CD4-positive, alpha-beta T cell treated with Interleukin-1 beta for 1 hour (primary cell): ENCODE data around the gene MAPK1.
"Not testable (repeated sequence)": the region's sequence is repeated elsewhere in the genome, so short reads cannot be mapped to it uniquely, and the experiment has no call there.

Experiments used
- DNase-seq, 2 donors: peaks; one replicate each; pipeline ENCODE4 v3.0.0-alpha.2; 2020 to 2022

Gene MAPK1

DNA sequence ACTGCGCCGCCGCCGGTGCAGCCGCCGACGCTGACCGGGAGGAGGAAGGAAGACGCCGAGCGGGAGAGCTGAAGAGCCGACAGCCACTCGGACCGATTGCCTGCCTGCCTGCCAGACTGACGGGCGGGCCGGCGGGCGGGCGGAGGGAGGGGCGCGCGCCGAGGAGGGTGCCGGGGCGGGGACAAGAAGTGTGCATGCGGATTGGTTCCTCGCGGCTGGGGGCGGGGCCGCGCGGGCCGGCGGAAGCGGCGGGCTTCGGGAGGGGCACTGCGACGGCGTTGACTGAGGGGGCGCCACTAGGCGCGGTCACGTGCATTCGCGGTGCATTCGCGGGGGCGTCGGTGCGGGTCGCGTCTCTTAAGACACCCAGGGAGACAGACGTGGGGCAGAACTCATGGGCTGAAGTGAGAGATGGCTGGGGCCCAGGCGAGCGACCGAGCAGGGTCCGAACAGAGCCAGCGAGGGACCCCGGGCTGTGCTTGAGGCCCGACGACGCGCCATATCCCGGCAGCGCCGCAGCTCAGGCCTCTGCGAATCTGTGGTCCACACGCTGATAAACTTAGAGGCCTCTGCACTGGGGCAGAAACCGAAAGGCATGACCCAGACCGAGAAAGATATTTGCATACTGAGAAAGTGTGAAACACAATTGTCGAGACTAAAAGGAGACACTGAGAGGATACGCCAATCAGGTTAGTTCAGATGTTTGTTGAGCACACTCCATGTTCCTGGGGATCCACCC, at the start of gene MAPK1:
MAPK1 (minus strand) TSS at position 118 of the 739 bp plus-strand sequence. CDS start 205 bp downstream, outside the sequence.
- DNase-seq: peak; percentile 92 to 94

DNA sequence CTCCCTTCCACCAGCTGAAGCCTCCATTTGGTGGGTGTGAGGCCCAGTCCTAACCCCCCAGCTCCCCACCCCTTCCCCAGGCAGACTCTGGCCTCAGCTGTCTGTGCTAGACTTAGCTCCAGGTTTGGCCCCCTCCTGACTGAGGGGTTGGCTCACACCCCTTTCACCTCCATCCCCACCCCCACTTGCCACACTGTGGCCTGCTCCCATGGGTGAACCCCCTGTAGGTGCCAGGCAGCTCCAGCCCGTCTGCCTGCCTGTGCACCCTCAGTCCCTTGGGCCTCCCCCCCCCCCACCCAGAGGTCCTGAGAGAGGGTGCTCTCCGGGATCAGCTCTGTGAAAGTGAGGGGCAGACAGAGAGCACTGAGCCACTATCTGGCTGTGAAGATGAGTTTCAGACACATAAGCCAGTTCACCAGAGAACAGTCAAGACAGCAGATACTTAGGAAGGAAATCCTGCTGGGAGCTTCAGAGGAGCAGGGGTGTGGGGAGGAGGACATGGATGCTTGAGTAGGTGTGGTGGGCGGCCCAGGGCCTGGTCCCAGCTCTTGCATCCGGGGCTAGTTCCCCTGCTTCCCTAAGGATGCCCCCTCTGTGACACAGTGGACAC, 49.0 kb upstream of the MAPK1 start:
- no peak for DNase-seq

DNA sequence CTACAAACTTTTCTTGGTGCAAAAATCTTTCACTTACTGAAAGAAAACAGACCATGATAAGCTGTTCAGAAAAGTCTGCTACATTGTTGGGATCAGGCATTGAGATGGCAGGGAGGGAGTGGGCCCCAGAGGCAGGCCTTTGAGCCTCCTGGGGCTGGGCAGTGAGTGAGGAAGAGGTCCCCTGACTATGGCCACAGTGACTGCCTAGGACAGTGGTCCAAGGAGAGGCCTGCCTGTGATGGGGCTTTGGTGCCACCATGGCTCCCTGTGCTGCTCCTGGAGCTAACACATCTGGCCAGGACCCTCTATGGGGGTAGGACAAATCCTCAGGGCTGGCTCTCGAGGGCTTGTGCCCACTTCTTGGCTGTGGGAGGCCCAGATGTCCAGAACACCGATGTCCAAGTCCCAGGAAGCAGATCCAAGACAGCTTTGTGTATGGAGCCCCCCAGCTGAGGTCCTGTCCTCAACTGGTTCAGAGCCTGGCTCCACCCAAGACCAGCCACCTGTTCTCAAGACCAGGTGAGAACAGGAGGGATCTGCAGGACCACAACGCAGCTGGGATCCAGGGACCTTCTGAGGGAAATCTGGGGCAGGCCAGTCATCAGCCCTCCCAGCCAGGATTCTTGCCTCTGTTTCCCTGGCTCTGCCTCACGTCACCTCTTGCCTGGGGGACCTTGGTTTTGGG, 48.3 kb upstream of the MAPK1 start:
- DNase-seq: no peak

DNA sequence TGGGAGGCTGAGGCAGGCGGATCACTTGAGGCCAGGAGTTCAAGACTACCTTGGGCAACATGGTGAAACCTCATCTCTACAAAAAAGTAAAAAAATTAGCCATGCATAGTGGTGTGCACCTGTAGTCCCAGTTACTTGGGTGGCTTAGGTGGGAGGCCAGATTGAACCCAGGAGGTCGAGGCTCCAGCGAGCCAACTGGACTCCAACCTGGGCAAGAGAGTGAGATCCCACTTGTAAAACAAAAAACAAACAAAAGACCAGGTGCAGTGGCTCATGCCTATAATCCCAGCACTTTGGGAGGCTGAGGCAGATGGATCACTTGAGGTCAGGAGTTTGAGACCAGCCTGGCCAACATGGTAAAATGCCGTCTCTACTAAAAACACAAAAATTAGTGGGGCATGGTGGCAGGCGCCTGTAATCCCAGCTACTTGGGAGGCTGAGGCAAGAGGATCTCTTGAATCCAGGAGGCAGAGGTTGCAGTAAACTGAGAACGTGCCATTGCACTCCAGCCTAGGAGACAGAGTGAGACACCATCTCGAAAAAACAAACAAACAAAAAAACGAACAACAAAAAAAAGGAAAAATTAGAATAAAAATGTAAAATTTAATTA, 46.7 kb upstream of the MAPK1 start:
- DNase-seq: not testable (repeated sequence)

DNA sequence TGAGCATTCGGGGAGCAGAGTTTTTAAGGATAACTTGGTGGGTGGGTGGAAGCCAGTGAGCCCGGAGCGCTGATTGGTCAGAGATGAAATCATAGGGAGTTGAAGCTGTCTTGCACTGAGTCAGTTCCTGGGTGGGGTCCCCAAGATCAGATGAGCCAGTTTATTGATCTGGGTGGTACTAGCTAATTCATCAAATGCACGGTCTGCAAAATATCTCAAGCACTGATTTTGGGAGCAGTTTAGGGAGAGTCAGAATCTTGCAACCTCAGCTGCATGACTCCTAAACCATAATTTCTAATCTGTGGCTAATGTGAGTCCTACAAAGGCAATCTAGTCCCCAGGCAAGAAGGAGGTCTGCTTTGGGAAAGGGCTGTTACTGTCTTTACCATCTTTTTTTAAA, 42.9 kb upstream of the MAPK1 start:
- DNase-seq: not testable (repeated sequence)

DNA sequence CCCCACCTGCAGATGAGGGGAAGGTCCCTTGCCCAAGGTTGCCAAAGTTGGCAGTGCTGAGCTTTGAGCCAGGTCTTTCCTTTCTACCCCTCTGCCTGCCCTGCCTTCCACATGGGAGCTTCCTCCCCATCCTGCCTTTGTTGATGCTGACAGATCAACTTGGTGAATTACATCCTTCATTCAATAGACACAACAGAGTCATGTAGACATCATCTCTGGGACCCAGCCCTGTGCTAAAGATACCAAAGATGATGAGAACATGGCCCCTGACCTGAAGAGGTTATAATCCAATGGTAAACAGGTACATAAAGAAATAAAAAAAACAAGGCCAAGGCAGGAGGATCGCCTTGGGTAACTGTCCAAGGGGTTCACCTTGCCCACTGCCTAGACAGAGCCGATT, 42.4 kb upstream of the MAPK1 start:
- DNase-seq: no peak

DNA sequence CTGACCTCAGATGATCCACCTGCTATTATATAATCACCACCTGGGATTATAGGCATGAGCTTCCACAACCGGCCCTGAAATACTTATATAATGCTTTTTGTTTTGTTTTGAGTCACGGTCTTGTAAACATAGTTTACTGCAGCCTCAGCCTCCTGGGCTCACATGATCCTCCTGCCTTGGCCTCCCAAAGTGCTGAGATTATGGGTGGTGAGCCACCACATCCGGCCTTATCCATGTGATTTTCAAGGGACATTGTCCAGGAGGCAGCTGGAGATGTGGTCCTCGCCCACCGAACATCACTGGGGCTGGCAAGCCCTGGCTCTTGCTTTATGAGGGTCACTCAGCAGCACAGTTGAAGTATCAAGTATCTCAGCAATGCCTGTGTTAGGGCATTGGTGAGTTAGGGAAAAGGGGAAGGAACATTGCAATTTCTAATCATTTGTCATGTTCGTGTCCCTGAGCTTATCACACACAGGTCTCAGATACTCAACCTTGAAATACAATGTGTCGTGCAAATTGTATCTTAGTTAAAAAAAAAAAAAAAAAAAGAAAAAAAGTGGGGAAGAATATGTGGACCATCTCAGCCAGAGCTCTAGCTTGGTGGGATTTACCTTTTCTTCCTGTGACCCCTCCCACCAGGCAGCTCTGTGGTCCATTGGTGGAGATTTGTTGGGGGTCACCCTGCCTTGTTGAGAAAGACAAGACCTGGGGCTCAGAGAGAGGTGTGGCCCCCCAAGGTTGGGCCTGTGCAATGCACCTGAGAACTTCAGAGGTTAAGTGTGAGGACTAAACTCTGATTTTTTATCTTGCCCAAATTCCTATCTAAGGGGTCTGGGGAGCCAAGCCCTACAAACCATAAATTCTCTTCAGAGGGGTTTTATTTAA, 40.4 kb upstream of the MAPK1 start:
- DNase-seq: no peak

DNA sequence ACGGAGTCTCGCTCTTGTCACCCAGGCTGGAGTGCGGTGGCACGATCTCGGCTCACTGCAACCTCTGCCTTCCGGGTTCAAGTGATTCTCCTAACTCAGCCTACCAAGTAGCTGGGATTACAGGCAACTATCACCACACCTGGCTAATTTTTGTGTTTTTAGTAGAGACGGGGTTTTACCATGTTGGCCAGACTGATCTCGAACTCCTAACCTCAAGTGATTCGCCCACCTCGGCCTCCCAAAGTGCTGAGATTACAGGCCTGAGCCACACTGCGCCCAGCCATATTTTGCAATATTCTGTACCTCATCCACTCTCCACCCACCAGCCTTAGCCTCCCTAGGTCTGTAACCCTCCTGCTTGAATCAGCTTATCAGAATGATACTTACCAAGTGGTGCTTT, 37.8 kb upstream of the MAPK1 start:
- DNase-seq: not testable (repeated sequence)

DNA sequence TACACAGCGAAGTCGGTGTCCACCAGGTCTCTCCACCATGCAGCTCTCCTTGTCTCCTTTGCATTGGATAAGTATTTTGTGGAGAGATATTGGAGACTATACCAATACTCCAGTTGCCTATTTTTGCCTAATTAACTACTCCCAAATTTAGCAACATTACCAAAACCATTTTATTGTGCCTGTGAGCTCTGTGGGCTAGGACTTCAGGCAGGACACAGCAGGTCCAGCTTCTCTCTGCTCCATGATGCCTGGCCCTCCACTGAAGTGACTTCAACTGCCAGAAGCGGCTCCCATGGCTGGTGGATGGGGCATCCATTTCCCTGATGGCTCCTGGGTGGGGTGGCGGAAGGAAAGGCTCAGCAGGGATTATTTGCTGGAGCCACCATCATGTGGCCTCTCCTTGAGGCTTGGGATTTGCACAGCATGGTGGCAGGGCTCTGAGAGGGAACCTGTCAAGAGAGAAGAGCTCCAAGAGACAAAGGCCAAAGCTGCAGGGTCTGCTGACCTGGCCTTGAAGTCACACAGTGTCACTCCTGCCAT, 36.9 kb upstream of the MAPK1 start:
- no peak for DNase-seq

DNA sequence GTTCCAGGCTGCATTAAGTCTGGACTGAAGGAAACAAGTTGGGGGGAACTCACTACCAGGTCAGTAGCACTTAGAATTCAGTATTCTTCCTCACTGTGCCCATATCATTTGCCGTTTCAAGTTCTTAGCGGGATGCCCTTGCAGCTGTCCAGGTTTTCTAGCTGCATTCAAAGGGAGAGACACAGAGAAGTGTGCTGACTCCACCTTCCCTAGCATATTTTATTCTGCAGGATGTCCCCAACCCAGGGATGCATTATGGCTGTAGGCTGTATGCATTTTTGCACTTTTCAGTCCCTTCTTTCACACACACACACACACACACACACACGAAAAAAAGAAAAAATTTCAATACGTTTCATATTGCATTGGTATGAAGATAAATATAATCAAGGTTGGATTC, 35.8 kb upstream of the MAPK1 start:
- DNase-seq: no peak

DNA sequence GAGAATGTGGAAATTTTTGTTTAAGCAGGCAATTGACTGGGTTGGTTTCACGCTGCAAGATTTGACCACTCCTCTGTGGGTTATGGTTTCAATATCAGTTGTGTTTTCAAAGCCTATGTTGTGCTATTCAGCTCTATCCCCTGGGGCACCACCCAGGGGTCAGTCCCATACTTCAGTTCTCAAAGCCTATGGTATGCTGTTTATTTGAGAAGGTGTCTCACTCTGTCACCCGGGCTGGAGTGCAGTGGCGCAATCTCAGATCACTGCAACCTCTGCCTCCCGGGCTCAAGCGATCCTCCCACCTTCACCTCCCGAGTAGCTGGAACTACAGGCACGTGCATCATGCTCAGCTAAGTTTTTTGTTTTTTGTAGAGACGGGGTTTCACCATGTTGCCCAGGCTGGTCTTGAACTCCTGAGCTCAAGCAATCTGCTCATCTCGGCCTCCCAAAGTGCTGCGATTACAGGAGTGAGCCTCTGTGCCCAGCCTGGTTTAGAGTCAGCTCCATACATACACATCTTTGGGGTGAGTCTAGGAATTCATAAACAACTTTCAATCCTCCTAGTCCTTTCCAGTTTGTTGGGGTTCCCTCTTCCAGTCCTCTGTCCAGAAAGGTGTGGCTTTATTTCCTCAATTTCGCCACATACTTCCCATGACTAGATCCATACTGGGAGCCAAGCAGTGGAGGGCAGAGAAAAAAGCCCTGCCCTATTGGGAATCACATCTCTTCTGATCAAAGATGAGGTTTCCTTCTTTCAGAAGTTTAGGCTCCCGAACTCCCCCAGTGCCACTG, 35.0 kb upstream of the MAPK1 start:
- no peak for DNase-seq

DNA sequence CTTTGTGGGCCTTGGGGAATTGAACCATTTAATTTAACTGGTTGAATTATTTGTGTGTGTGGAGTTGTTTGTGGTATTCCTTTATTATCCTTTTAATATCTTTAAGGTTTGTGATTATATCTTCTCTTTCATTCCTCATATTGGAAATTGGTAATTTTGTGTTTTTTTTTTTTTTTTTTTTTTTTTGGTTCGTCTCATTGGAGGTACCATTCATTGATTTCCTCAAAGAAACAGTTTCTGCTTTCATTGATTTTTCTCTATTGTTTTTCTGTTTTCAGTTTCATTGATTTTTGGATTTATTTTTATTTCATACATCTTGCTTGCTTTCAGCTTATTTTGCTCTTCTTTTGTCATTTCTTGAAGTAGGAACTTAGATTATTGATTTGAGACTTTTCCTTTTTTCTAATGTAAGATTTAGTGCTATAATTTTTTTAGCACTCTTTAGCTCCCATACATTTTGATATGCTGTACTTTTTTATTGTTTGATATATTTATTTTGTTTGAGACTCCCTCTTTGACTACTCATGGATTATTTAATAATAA, 31.0 kb upstream of the MAPK1 start:
- no peak for DNase-seq

DNA sequence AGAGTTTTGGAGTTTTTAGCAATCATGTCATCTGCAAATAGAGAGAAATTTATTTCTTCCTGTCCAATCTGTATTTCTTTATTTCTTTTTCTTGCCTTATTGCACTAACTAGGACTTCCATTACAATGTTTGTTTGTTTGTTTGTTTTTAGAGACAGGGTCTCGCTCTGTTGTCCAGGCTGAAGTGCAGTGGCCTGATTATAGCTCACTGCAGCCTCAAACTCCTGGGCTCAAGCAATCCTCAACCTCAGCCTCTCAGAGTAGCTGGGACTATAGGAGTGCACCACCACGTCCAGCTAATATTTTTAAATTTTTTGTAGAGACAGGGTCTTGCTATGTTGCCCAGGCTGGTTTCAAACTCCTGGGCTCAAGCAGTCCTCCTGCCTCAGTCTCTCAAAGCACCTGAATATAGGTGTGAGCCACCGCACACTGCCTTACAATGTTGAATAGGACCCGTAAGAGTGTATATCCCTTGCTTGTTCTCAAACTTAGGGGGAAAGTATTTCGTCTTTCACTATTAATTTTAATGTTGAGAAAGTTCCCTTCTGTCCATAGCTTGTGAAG, 29.6 kb upstream of the MAPK1 start:
- DNase-seq: no peak

DNA sequence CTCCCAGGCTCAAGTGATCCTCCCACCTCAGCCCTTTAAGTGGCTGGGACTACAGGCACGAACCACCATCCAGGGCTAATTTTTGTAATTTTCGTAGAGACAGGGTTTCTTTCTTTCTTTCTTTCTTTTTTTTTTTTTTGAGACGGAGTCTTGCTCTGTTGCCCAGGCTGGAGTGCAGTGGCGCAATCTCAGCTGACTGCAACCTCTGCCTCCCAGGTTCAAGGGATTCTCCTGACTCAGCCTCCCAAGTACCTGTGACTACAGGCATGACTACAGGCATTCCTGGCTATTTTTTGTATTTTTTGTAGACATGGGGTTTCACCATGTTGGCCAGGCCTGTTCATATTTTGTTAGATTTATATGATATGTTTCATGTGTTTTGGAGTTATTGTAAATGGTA, 28.8 kb upstream of the MAPK1 start:
- DNase-seq: not testable (repeated sequence)

DNA sequence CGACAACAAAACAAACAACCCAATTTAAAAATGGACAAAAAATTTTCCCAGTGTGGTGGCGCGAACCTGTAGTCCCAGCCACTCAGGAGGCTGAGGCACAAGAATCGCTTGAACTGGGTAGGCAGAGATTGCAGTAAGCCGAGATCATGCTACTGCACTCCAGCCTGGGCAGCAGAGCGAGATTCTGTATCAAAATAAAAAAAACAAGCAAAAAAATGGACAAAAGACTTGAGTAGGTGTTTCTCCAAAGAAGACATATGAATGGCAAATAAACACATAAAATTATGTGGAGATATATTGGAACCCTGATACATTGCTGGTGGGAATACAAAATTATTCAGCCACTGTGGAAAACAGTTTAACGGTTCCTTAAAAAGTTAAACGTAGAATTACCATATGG, 27.4 kb upstream of the MAPK1 start:
- DNase-seq: no peak

DNA sequence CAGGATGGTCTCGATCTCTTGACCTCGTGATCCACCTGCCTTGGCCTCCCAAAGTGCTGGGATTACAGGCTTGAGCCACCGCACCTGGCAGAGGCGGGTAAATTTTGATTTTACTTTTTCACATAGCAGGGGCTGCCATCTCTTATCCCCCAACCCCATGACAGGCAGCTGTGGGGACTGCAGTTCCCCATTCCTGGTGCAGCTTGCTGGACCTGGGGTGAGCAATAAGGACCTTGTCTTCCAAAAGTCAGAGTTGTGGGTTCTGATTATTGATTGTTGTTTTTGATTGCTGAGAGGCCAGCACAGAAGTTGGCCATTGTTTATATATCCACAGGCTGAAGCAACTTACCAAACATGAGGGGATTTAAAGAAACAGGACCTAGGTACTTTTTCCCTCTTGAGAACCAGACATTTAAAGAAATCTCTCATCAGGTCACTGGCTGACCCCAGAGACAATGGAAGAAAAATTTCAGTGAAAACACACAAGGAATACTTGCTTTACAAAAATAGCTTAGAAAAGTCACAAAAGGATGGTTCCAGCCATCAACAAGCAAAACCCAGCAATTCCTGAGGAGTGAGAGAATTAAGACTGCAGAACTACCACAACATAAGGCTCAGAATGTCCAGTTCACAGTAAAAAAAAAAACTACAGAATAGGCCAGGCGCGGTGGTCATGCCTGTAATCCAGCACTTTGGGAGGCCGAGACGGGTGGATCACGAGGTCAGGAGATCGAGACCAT, 22.0 kb upstream of the MAPK1 start:
- DNase-seq: no peak

DNA sequence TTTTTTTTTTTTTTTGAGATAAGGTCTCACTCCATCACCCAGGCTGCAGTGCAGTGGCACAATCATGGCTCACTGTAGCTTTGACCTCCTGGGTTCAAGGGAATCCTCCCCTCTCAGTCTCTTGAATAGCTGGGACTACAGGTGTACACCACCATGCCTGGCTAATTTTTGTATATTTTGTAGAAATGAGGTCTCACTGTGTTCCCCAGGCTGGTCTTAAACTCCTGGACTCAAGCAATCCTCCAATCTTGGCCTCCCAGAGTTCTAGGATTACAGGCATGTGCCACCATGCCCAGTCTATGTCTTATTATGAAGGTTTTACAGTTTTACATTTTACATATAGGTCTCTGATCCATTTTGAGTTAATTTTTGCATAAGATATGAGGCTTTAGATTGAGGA, 20.4 kb upstream of the MAPK1 start:
- DNase-seq: no peak

DNA sequence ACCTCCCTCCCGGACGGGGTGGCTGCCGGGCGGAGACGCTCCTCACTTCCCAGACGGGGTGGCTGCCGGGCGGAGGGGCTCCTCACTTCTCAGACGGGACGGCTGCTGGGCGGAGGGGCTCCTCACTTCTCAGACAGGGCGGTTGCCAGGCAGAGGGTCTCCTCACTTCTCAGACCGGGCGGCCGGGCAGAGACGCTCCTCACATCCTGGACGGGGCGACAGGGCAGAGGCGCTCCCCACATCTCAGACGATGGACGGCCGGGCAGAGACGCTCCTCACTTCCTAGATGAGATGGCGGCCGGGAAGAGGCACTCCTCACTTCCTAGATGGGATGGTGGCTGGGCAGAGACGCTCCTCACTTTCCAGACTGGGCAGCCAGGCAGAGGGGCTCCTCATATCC, 16.5 kb upstream of the MAPK1 start:
- DNase-seq: not testable (repeated sequence)

DNA sequence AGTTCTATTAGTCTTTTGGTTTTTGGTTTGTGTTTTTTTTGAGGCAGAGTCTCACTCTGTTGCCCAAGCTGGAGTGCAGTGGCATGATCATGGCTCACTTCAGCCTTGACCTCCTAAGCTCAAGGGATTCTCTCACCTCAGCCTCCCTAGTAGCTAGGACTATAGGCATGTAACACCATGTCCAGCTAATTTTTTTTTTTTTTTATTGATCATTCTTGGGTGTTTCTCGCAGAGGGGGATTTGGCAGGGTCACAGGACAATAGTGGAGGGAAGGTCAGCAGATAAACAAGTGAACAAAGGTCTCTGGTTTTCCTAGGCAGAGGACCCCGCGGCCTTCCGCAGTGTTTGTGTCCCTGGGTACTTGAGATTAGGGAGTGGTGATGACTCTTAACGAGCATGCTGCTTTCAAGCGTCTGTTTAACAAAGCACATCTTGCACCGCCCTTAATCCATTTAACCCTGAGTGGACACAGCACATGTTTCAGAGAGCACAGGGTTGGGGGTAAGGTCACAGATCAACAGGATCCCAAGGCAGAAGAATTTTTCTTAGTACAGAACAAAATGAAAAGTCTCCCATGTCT, 15.4 kb upstream of the MAPK1 start:
- not testable (repeated sequence) for DNase-seq
